Measurements from ENCODE around the gene PITPNB.

PITPNB gene

GRCh38 chr22:27857443-27857842 lies 61.6 kb downstream of the PITPNB start:
- no peaks in the 10 kb centered on the region for H3K9me3 ChIP-seq
- peak overlapping the region in 1 of 2 donors; percentile 9 for H3K27ac ChIP-seq
- TF ChIP-seq CTCF (IDR thresholded peaks at IDR 0.05), result no peak
- H3K27me3 ChIP-seq, result no peaks in the 10 kb centered on the region
- intact Hi-C loops (cut with DNase I; ENCODE audit: low total_unique reads), result no loop called here
- H3K36me3 ChIP-seq, result peaks cover 36 to 63% (median 54%) of the 10 kb centered on the region in 3 donors
- H3K4me1 ChIP-seq, result peaks cover 0 to 36% (median 15%) of the 10 kb centered on the region in 4 donors
- DNase-seq, result no peak
- H3K4me3 ChIP-seq, result no peak overlapping the region

- peaks cover 46 to 66% (median 64%) of the 10 kb centered on the region in 3 donors for H3K36me3 ChIP-seq
- no peak overlapping the region for H3K4me3 ChIP-seq
- H3K9me3 ChIP-seq, result no peaks in the 10 kb centered on the region
- no peak overlapping the region for H3K27ac ChIP-seq
- DNase-seq, result no peak
- TF ChIP-seq CTCF (IDR thresholded peaks at IDR 0.05), result no peak
- no peaks in the 10 kb centered on the region for H3K27me3 ChIP-seq
- peaks cover 0 to 30% (median 17%) of the 10 kb centered on the region in 4 donors for H3K4me1 ChIP-seq
- intact Hi-C loops (cut with DNase I; ENCODE audit: low total_unique reads), result no loop called here
Measured at GRCh38 chr22:27856386-27856785, 62.7 kb downstream of the PITPNB start.

- intact Hi-C loops (cut with DNase I; ENCODE audit: low total_unique reads), result no loop called here
- H3K4me3 ChIP-seq, result no peak overlapping the region
- no peaks in the 10 kb centered on the region for H3K27me3 ChIP-seq
- no peaks in the 10 kb centered on the region for H3K9me3 ChIP-seq
- DNase-seq, result no peak
- H3K27ac ChIP-seq, result no peak overlapping the region
- peaks cover 0 to 29% (median 20%) of the 10 kb centered on the region in 4 donors for H3K4me1 ChIP-seq
- H3K36me3 ChIP-seq, result peaks cover 58 to 70% (median 61%) of the 10 kb centered on the region in 3 donors
- no peak for TF ChIP-seq CTCF (IDR thresholded peaks at IDR 0.05)
Measured at GRCh38 chr22:27853424-27853823, 65.6 kb downstream of the PITPNB start.

GRCh38 chr22:27851974-27852746 lies 66.9 kb downstream of the PITPNB start:
- Histone ChIP-seq H3K4me3 (no peak overlapping the region), H3K9me3 (no peaks in the 10 kb centered on the region), H3K27ac (no peak overlapping the region), H3K36me3 (peaks cover 50 to 70% (median 58%) of the 10 kb centered on the region in 3 donors), H3K27me3 (no peaks in the 10 kb centered on the region), H3K4me1 (peaks cover 0 to 16% (median 12%) of the 10 kb centered on the region in 4 donors)
- DNase-seq, result no peak
- intact Hi-C loops (cut with DNase I; ENCODE audit: low total_unique reads), result no loop called here
- TF ChIP-seq CTCF (IDR thresholded peaks at IDR 0.05), result no peak

GRCh38 chr22:27850000-27850521 lies 69.0 kb downstream of the PITPNB start:
- Histone ChIP-seq H3K4me1 (peaks cover 0 to 16% (median 11%) of the 10 kb centered on the region in 4 donors), H3K4me3 (no peak overlapping the region), H3K27me3 (no peaks in the 10 kb centered on the region), H3K36me3 (peaks cover 31 to 63% (median 38%) of the 10 kb centered on the region in 3 donors), H3K9me3 (no peaks in the 10 kb centered on the region), H3K27ac (peak overlapping the region; percentile 15 to 68)
- intact Hi-C loops (cut with DNase I; ENCODE audit: low total_unique reads), result no loop called here
- no peak for DNase-seq
- no peak for TF ChIP-seq CTCF (IDR thresholded peaks at IDR 0.05)

Data from tibial artery (tissue), 4 donors.